NCI-H1694 (cell line): ENCODE results near the gene MYH7.
"Not testable (repeated sequence)": the region's sequence is repeated elsewhere in the genome, so short reads cannot be mapped to it uniquely, and the experiment has no call there.

Experiments
- DNase-seq: peaks from one replicate; lab custom pipeline; 2025; lab: John Stamatoyannopoulos, UW

MYH7 gene

DNA sequence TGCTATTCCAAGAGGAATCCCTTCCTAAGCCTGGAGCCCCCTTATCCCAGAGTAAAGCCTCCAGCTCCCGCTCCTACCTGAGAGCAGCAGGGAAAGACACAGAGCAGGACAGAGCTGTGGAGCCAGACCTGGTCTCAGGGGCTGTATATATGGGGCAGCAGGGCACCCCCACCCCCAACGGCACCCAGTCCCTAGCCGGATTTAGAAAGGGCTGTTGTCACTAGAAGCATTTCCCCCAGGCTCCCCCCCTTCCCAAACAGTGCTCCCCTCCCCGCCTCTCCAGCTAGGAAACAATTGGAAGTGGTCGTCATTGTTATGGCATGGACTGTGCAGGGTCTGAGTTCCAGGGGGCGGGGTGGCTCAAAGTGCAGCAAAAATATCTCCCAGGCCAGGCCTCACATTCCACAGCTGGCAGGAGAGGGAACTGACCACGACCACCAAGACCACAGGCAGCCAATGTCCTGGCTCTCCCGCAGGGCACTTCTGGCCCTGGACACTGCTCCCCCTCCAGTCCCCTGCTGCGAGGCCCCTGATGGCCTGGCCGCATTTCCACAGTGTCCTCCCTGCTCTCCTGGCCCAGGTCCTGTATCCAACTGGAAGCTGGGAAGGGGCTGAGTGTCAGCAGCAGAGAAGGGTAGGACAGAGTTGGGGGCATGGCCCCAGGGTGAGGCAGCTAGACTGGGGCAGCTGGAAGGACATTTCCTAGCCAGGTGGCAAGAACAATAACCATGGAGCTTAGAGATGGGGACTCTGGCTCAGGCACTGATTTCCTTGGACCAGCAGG is at the start of gene MYH7:
Gene MYH7 (minus strand): TSS at position 118 of the 784 bp plus-strand sequence. CDS start 1,928 bp downstream, outside the sequence.
- no peak for DNase-seq

DNA sequence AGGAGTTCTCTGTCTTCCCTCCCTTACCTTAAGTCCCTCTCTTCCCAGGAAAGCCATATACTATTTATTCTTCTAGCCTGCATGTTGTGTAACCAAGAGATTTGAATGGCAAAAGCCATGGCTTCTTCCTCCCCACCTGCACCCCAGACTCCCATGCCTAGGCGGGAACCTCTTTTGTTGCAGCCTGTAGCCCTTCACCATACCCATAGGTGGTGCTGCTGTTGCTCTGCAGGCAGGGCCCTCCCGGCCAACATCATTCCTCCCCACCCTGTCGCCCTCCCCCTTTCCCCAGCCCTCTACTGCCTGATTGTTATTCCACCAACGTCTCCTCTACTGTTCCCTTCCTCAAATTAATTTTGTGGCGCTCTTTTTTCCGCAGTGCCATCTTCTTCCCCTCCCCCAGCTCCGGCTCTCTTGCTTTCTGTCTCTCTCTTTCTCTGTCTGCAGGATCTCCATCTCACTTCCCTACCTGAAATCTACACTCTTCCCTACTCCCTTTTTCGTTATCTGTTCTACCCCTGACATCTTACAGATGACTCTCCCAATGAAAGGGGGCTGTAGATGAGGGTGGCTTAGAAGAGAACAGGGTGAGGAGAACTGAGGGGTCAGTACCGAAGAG is 47.9 kb upstream of the MYH7 start:
- DNase-seq = peak; percentile 97

DNA sequence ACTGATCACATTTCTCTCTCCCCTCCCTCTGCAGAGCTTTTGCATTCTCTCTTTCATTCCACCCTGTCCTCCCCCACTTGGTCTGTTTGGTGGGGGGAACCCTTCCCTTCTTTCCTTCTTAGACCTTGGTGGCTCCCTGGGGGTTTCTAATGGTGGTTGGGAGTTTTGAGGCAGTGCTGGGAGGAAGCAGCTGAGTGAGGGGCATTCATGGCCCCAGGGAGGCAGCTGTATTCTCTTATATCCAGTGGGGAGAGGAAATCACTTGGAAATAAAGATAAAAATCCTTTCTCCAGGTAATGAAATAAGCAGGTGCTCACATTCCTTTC is 47.3 kb upstream of the MYH7 start:
- DNase-seq = no peak

DNA sequence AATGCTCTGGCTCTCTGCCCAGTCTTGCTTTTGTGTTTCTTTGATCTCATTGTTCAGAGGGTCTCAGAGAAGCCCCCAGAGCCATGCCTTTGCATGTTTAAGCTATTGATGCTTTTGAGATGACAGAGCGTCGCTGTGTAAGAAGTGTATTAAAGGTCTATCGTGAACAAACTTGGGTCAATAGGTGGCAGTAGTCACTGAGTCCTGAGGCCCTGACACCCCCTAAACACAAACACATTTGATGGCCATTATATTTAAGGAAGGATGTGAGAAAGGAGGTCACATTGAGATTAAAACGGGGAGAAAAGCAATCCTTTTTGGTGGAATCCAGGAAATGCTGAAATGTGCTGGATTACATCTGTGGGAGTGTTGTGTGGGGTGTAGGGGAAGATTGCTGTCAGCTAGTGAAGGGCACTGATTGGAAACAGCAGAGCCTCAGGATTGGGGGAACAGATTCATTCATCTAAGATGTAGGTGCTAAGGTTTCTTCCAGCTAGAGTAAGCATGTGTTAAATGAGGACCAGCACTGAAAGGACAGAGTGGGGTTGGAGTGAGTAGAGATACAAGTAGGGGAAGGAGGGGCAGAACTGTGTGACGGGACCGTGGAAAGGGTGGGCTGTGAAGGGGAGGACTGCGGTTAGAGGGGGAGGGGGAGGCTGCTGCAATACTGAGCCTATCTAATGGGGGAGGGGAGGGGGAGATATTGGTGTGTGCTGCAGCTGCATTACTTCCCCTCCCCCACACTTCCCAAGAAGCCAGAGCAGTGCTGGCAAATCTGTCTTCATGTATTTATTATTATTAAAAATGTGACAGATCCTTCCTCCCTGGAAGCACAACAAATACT is 46.7 kb upstream of the MYH7 start:
- peak; percentile 66 for DNase-seq

DNA sequence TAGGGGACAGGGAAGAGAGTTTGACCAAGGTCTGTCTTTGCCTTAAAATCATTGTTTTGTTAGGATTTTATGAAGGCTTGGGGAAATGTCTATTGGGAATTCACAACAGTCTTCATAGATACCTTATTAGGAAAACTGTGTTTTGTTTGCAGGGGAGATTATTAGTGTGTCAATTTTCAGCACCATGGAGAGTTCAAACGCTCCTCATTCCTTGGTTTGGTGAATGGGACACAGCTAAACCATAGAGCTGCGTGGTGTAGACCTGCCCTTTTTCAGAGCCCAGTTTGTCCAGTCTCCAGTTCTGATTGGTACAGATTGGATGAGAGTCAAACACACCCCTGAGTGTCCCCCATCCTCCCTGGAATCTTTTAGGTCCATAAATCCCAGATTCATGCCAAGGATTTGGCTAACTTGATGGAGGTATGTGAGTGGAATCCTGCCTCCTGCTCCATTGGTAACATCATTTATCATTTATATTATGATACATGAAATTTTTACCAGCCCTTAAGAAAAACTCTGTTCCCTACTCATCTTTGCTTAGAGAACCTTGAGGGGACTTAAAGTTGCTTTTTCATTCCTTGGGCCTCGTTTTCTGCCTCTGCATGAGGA is 46.0 kb upstream of the MYH7 start:
- no peak for DNase-seq

DNA sequence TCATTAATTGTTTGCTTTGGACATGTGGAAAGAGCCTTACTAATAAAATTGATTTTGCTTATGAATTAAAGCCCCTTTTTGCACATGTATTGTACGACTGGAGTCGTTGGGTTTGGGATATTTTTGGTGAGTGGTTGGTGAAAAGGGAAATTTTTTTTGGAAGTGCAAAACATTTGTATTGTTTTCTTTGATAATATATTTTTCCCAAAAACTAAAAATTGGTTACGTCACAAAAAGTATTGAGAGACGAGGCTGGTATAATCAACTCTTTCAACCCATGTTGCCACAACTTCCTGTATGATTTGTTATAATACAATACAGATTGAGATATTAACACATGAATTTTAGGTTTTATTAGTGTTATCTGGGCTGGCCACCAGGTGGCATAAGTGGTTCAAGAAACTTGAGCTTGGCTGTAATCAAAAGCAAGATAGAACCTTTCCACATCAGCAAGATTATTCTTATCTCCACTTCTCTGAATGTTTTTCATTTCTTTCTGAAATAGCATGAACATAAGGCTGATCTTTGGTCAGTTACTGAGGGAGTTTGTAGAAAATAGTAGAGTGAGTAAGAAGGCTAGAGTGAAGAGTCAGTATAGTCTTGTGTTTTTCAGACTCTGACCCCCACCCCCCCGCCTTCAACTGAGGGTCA is 42.8 kb upstream of the MYH7 start:
- DNase-seq = peak; percentile 81

DNA sequence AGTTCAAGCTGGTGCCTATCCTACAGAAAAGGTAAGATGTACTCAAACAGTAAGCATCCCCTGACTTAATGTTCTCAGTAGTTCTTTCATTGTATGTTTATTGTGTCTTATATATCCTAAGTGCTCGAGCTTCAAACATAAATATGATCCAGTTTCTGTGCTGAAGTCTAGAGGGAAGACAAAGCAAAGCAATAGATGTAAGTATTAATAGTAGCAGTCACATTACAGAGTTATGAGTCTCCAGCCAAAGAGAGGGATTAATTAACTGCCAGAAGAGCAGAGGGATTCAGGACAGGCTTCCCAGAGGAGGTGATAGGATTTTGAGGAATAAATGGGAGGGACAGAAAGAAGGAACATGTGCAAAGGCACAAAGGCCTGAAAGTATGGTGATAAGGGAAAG is 35.5 kb upstream of the MYH7 start:
- no peak for DNase-seq

DNA sequence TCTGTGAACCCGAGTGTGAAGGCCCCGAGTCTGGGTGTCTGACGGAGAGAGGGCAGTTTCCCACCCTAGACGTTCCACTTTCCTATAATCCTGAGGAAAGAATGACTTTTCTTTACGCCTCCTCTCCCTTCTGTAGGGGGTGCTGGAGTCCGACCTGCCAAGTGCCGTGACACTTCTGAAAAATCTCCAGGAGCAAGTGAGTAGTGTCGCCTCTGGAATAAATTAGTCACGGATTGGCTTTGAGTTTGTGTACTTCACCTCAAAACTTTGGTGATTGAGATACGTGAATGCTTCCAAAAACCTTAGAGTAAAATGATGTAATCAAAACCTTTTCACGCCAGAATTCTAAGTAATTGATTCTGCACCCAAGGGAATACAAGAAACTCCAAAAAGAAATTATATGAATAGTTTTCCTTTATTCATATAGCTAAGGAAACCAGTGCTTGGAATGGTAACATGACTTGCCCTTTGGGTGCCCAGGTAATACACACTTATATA is 34.5 kb upstream of the MYH7 start:
- no peak for DNase-seq

DNA sequence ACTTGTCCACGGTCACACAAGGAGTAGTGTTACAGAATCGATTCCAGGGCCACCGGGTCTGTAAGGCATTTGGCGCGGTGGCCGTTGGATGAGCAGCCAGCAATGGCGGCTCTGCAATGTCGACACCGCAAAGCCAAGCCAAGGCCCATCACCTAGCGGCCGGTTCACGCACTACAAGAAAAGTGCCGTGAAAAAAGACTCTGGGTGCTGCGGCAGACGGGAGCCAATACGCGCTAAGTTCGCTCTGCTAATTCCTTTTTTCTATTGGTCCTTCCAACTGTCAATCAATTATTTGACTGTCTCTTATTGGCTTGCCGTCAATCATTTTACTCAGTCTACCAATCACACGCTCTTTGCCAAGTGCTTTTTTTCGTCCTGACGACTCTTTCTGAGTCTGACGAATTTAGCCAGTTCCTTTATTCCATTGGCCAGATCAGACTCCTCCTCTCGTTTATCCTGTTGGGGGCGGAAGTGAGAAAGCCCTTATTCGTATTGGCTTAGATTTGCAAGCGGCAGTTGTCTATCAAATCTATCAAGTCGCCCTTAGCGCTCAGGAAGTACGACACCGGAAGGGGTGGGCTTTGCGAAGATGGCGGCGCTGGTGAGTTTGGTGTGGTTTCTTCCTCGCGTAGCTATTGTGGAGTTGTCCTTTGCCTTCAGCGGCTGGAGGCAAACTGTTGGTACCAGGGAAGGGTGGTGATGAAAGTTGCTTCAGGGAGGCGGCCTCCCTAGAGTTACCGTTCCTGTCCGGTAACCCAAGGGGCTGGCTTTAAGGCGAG is 33.9 kb upstream of the MYH7 start, which contains the start of gene NGDN:
Gene NGDN (plus strand): TSS at position 577 of the 779 bp plus-strand sequence. CDS start 13 bp downstream, at position 590.
- peak; percentile 100 for DNase-seq

DNA sequence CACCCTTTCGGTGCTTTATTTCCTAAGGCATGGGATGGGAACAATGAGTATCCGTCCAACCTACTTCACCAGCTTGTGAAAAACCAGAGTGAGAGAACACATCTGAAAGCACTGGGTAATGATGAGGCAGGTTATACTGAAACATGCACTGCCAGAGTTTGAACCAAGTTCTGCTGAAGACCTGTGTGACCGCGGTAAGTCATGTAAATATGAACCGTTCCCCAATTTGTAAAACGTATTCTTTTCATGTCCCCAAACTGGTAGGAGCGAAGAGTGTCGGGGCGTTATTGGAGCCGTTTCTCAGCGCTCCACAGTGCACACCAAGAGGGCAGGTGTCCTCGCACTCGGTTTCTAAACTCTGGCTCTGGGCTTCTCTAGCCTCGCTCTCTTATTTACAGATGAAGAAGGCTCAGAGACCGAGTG is 33.3 kb upstream of the MYH7 start:
- DNase-seq = no peak

DNA sequence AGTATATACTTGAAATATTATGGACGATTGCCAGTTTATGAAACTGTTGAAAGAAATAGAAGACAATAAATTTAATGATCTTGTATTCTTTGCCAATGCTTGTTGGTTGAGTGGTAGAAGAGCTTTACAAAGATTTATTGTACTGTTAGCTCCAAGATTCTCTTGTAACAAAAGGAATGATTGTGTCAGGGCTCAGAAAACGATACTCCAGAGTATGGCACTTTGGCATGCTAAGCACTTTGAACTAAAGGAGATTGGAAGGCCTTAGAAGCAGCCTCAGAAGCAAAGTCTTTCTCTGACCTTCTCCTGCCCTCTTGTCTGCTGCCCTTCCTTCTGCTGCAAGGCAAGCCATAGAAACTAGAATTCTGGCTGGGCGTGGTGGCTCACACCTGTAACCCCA is 29.8 kb upstream of the MYH7 start:
- no peak for DNase-seq

DNA sequence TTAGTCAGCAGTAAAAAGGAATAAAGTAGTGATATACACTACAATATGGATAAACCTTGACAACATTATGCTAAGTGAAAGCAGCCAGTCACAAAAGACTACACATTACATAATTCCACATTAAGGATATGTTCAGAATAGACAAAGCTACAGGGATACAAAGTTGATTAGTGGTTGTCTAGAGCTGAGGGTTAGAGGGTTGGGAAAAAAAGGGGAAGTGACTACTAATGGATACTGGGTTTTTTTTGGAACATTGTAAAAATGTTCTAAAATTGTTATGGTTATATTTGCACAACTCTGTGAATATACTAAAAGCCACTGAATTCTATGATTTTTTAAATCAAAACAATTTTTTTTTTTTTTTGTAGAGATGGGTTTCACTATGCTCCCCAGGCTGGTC is 29.2 kb upstream of the MYH7 start:
- DNase-seq = no peak

DNA sequence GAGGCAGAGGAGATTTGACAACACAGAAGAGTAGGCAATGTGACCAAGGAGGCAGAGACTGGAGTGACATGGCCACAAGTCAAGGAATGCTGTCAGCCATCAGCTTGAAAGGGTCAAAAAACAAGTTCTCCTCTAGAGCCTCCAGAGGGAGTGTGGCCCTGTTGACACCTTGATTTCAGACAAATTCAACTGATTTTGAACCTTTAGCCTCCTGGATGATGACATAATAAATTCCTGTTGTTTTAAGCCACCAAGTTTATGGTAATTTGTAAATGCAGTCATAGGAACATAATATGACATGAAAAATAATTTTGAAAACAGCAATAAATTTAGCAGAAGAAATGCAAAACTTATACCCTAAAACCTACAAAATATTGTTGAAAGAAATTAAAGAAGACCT is 25.5 kb upstream of the MYH7 start:
- DNase-seq = no peak

DNA sequence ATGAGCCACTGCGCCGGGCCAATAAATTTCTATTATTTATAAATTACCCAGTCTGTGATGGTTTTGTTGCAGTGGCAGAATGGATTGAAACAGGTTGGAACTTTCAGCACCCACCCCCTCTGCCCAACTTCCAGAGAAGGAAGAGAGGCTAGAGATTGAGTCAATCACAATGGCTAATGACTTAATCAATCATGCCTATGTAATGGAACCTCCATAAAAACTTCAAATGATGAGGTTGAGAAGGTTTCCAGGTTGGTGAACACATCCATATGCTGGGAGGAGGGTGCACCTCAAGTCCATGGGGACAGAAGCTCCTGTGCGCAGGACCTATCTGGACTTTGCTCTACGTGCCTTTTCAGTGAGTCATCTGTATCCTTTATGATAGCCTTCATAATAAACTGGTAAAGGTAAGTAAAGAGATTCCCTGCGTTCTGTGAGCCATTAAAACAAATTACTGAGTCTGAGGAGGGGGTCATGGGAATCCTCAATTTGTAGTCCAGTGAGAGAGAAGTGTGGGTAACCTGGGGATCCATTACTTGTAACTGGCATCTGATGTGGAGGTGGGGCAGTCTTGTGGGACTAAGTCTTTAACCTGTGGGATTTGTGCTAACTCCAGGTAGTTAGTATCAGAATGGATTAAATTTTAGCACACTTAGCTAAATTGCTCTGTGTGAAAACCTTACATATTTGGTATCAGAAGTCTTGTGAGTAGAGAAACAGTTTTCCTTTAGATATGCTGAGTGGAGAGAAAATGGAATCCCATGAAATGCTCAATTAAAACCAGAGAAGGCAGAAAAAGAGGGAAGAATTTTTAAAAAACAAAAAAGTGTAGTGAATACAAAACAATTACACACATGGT is 22.4 kb upstream of the MYH7 start:
- no peak for DNase-seq

DNA sequence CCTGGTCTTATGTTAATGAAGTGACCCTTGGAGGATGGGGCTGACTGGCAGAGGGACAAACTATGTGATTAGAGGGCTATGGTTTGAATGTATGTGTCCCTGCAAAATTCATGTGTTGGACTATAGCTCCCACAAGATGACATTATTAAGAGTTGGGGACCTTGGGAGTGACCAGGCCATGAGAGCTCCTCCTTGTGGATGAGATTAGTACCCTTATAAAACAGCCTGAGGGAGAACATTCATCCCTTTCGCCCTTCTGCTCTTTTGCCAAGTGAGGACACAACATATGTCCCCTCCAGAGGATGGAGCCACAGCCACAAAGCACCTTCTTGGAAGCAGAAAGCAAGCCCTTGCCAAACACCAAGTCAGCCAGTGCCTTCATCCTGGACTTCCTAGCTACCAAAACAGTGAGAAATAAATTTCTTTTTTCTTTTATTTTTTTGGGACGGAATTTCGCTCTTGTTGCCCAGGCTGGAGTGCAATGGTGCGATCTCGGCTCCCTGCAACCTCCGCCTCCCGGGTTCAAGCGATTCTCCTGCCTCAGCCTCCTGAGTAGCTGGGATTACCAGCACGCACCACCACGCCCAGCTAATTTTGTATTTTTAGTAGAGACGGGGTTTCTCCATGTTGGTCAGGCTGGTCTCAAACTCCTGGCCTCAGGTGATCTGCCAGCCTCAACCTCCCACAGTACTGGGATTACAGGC is 21.6 kb upstream of the MYH7 start:
- not testable (repeated sequence) for DNase-seq

DNA sequence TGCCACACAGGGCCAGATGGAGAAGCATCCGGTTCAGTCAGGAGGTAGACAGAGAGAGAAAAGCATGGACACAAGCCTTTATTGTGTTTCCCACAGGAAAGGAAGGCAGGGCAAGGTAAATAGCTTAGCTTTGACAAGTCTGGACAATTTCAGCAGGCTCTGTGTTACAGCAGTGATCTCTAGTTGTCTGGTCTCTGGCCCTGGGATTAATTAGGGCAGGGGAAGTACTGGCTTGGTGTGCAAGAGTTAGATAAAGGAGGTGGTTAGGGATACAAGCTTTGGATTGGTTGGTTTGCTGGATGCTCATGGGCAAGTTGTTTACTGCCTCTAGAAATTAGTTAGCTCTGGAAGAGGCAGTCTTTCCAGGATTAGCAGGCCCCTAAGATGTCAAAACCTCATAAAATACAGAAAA is 19.0 kb upstream of the MYH7 start:
- peak; percentile 58 for DNase-seq

DNA sequence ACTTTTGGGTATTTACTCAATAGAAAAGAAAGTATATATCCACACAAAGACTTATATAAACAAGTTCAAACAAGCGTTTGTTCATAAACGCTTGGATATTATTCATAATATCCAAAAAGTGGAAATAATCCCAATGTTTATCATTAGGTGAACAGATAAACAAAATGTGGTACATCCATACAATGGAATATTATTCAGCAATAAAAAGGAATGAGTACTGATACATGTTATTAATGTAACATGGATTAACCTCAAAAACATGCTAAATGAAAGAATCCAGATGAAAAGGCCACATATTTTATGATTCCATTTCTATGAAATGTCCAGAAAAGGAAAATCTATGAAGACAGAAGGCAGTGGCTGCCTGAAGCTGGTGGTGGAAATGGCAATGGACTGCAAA is 16.8 kb upstream of the MYH7 start:
- DNase-seq = no peak

DNA sequence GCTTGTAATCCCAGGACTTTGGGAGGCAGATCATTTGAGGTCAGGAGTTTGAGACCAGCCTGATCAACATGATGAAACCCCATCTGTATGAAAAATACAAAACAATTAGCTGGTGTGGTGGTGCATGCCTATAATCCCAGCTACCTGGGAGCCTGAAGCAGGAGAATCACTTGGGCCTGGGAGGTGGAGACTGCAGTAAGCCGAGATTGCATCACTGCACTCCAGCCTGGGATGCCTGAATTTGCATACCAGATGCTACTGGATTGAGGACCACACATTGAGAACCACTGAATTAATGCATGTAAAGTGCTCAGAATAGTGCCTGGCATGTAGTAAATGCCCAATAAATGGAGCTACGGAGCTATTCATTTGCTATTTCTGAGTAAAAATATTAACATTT is 14.9 kb upstream of the MYH7 start:
- no peak for DNase-seq

DNA sequence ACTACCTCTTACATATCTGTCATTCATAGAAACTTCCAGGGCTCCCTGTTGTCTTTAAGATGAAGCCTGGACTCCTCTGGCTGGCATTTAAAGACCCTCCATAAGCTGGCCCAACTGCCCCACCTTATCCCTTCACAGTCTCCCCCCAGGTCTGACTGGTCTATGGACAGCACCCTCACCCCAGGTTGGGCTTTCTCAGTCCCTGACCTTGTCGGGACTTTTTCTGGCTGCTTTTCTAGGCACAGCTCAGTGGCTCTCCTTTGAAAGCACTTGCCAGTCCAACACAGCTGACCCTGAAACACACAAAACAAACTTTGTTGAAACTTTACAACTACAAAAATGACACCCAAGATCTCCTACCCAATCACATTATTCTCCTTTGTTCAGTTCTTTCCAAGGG is 13.9 kb upstream of the MYH7 start:
- no peak for DNase-seq
